KOPT-K1 (cell line): ENCODE data around the gene EHBP1L1.

Experiments used
- H3K27ac ChIP-seq: fragments of 200-600 bp; sonication (generic); 2 replicates; pipeline ENCODE4 v1.5.1; 2016; ENCODE audit warnings: antibody characterized with exemption, mild to moderate bottlenecking, low read depth, low read length; ENCODE audit not compliant: poor library complexity, severe bottlenecking
- H3K36me3 ChIP-seq: fragments of 200-600 bp; sonication (generic); 2 replicates; pipeline ENCODE4 v1.5.1; 2017; ENCODE audit warnings: antibody characterized with exemption, mild to moderate bottlenecking, low read length, moderate library complexity; ENCODE audit not compliant: insufficient read depth
- H3K9me3 ChIP-seq: fragments of 200-600 bp; sonication (generic); 2 replicates; pipeline ENCODE4 v1.5.1; 2017; ENCODE audit warnings: antibody characterized with exemption, low read length, mild to moderate bottlenecking; ENCODE audit not compliant: insufficient read depth, poor library complexity, severe bottlenecking

Gene EHBP1L1

DNA sequence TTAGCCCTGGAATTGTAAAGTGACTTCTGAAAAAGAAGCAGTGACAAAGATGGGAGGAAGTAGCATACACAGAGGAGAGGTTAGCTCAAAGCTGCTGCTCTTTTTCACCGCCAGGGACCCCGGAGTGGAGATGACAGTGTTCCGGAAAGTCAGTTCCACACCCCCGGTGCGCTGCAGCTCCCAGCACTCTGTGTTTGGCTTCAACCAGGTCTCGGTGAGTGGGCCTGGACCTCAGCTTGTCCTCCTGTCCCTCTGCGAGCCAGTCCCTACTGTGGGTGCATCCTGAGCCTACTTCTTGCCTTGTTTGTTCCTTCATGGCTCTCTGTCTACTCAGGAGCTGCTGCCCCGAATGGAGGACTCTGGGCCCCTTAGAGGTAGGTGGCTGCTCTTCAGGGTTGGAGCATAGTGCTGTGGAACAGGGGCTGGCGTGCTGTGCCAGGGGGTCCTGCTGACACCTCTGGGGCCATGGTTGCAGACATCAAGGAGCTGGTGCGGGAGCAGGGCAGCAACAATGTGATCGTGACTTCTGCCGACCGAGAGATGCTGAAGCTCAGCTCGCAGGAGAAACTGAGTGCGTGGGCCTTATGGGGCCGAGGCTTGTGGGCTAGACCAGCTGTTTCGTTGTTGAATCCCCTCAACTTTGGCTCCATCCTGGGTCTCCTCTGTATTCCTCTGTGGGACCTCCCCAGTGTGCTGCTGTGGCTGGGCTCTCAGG is 41.4 kb downstream of the EHBP1L1 start:
- Histone ChIP-seq H3K27ac (no peak overlapping the region), H3K36me3 (peaks cover 60% of the 10 kb centered on the region)

DNA sequence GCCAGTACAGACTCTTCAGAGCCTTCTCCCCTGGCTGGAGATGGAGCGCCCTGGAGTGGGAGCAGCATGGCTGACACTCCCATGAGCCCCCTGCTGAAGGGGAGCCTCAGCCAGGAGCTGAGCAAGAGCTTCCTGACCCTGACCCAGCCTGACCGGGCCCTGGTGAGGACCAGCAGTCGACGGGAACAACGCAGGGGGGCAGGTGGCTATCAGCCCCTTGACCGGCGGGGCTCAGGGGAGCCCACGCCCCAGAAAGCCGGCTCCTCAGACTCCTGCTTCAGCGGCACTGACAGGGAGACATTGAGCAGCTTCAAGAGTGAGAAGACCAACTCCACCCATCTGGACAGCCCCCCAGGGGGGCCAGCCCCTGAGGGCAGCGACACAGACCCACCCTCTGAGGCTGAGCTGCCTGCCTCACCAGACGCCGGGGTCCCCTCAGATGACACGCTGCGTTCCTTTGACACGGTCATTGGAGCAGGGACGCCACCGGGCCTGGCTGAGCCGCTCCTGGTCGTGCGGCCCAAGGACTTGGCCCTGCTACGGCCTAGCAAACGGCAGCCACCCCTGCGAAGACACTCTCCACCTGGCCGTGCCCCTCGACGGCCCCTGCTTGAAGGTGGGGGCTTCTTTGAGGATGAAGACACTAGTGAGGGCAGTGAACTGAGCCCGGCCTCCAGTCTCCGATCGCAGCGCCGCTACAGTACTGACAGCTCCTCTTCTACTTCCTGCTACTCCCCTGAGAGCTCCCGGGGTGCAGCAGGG is 42.3 kb downstream of the EHBP1L1 start:
- Histone ChIP-seq H3K9me3 (no peaks in the 10 kb centered on the region), H3K27ac (no peak overlapping the region), H3K36me3 (peaks cover 64% of the 10 kb centered on the region)

More for the DNA sequence above, 41.4 kb downstream of the EHBP1L1 start:
- no peaks in the 10 kb centered on the region for H3K9me3 ChIP-seq

DNA sequence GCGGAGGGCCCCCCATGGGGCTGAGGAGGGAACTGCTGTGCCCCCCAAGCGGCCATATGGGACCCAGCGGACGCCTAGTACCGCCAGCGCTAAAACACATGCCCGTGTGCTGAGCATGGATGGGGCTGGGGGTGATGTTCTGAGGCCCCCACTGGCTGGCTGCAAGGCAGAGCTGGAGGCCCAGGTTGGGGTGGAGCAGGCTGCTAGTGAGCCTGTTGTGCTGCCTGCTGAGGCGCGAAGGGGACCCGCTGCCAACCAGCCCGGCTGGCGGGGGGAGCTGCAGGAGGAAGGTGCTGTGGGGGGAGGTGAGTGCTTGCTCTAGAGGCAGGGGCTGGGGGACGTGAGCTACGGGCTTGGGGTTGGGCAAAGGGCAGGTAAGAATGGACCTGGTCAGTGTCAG is 42.9 kb downstream of the EHBP1L1 start:
- no peaks in the 10 kb centered on the region for H3K9me3 ChIP-seq
- peaks cover 70% of the 10 kb centered on the region for H3K36me3 ChIP-seq
- H3K27ac ChIP-seq = no peak overlapping the region

DNA sequence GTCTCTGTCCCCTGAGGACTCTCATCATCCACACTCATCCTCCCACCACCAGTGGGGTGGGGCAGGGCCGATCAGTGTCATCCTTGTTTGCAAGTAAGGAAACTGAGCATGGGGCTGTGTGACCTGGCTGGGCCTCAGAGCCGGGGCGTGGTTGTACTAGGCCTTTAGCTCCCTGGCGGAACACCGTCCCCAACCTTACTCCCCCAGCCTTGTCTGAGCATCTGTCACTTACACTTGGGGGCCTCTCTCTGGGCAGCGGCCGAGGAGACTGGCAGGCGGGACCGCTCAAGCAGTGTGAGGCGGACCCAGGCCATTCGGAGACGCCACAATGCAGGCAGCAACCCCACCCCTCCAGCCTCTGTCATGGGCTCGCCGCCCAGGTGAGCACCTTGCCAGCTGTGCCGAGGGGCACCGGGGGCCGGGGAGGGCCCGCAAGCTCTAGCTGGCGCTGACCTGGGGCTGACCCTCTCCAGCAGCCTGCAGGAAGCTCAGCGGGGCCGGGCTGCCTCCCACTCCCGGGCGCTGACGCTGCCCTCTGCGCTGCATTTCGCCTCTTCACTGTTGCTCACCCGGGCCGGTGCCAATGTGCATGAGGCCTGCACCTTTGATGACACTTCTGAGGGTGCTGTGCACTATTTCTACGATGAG is 43.6 kb downstream of the EHBP1L1 start:
- H3K27ac ChIP-seq = no peak overlapping the region
- peaks cover 76% of the 10 kb centered on the region for H3K36me3 ChIP-seq
- no peaks in the 10 kb centered on the region for H3K9me3 ChIP-seq

DNA sequence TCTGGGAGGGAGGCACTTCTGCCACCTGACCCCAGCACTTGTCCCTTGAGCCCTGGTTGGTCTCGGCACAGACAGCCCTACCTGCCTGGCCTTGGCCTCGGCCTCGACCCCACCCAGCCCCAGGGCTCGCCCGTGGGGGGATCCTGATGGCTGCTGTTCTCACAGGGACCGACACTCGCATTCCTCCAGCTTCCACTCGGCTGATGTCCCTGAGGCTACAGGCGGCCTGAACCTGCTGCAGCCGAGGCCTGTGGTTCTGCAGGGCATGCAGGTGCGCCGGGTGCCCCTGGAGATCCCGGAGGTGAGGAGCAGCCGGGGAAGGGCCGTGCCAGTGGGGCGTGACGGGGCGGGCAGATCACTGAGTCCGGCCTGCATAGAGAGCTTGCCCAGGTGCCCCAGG is 44.8 kb downstream of the EHBP1L1 start:
- Histone ChIP-seq H3K27ac (no peak overlapping the region), H3K36me3 (peaks cover 89% of the 10 kb centered on the region), H3K9me3 (no peaks in the 10 kb centered on the region)

DNA sequence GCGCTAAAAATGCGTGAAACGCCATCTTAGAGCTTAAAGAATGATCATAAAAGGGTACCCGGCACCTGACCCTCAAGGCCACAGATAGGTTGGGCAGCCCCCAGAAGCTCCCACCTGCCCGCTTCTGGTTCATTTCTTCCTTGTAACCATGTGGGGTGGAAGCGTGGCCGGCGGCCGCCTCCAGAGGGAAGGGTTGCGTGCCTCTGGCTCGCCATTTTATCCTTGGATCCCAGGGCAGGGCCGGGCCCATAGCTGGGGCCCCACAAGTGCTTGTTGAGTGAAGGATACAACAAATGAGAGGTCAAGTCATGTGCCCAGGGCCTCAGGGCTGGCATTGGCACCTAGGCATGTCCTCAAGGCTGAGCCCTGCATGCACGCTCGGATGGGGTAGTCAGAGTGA is 45.6 kb downstream of the EHBP1L1 start:
- Histone ChIP-seq H3K9me3 (no peaks in the 10 kb centered on the region), H3K36me3 (peaks cover 97% of the 10 kb centered on the region), H3K27ac (no peak overlapping the region)

DNA sequence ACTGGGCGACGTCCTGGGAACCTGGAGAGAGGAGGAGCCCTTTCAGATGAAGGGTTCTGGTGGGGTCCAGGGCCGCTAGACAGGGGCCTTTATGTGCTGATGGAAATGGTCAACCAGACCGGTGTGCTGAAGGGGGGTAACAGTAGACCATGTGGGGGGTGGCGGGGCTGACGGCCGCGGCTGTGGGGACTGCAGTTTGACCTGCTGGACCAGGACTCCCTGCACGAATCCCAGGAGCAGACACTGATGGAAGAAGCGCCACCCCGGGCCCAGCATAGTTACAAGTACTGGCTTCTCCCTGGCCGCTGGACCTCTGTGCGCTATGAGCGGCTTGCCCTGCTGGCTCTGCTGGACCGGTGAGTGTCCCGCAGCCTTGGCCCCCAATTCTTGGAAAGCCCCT is 46.2 kb downstream of the EHBP1L1 start:
- Histone ChIP-seq H3K36me3 (peaks cover 100% of the 10 kb centered on the region), H3K27ac (no peak overlapping the region), H3K9me3 (no peaks in the 10 kb centered on the region)

DNA sequence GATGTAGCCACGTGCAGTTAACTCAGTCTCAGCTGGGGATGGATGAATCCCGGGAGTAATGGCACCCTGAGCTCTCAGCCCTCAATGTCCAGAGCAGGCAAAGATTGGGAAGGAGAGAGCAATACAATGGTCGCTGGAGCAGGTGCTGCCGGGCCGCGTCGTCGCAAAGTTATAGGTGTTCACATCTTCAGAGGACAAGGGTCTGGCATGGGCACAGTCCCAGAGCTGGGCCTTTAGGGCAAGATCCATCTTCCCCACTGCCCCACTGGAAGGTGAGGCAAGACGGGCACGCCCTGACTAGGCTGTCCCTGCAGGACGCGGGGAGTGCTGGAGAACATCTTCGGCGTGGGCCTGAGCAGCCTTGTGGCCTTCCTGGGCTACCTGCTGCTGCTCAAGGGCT is 47.3 kb downstream of the EHBP1L1 start:
- Histone ChIP-seq H3K27ac (no peak overlapping the region), H3K36me3 (peaks cover 100% of the 10 kb centered on the region), H3K9me3 (no peaks in the 10 kb centered on the region)

DNA sequence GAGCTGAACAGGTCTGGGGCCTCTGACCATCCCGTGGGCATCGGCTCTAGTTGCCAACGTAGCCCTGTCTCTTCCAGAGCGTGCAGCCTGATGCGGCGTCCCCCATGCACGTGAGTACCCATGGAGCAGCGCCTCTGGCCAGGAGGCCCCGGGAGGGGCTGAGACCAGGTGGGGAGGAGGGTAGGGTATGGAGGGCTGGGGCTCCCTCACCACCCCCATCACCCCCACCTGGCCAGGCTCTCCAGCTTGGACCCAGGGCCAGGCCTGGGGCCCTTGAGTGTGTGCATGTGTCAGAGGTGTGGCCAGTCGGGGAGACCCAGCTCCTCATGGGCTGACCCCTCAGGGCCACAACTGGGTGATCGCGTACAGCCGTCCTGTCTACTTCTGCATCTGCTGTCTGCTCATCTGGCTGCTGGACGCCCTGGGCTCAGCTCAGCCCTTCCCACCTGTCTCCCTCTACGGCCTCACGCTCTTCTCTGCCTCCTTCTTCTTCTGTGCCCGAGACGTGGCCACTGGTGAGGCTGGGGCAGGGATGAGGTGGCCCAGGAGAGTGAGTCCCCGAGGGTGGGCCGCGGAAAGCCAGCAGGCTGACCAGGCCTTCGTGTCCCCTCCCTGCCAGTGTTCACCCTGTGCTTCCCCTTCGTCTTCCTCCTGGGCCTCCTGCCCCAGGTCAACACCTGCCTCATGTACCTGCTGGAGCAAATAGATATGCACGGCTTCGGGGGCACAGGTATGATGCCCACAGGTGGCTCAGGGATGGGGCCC is 48.2 kb downstream of the EHBP1L1 start:
- Histone ChIP-seq H3K27ac (no peak overlapping the region), H3K9me3 (no peaks in the 10 kb centered on the region), H3K36me3 (peaks cover 100% of the 10 kb centered on the region)

DNA sequence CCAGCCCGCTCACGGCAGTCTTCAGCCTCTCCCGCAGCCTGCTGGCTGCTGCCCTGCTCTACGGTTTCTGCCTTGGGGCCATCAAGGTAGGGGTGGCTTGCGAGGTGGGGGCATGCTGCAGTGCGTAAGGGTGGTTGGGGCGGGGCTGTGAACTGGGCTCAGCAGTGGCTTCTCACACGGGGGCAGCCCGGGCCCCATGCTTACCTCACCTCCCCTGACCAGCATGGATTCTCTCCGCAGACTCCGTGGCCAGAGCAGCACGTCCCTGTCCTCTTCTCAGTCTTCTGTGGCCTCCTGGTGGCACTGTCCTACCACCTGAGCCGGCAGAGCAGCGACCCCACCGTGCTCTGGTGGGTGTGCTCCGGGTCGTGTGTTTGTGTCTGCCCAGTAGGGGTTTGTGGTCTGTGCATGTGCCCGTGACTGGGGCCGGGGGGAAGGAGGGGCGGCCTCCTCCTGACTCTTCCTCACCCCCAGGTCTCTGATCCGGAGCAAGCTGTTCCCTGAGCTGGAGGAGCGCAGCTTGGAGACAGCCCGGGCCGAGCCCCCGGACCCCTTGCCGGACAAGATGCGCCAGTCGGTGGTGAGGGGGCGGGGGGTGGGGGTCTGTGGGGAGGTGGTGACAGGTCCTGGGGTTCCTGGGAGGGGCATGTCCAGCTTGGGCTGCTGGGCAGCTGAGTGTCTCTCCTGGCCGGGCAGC is 49.2 kb downstream of the EHBP1L1 start:
- Histone ChIP-seq H3K36me3 (peaks cover 100% of the 10 kb centered on the region), H3K27ac (no peak overlapping the region), H3K9me3 (no peaks in the 10 kb centered on the region)

DNA sequence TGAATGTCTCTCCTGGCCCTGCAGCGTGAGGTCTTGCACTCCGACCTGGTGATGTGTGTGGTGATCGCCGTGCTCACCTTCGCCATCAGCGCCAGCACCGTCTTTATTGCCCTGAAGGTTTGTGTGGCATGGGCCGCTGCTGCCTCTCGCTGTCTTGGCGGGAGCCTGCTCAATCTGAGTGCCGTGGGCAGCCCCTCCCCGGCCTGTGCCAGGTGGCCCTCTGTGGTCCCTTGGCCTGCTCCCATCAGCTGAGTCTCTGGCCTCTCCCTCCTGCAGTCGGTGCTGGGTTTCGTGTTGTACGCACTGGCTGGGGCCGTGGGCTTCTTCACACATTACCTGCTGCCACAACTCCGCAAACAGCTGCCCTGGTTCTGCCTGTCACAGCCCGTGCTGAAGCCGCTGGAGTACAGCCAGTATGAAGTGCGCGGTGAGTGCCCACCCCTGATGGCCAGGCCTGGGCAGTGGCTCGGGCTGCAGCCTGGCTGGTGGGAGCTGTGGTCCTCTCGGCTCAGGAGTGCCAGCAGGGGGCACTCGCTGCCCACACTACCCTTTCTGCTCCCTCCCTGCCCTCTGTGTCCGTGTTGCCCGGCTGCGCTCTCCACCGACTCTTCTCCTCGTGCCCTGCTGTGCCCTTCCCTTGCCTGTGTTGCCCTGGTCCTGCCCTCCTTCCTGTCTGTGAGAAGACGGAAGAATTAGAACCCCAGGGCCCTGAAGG is 49.9 kb downstream of the EHBP1L1 start:
- Histone ChIP-seq H3K36me3 (peaks cover 100% of the 10 kb centered on the region), H3K9me3 (no peaks in the 10 kb centered on the region), H3K27ac (no peak overlapping the region)

DNA sequence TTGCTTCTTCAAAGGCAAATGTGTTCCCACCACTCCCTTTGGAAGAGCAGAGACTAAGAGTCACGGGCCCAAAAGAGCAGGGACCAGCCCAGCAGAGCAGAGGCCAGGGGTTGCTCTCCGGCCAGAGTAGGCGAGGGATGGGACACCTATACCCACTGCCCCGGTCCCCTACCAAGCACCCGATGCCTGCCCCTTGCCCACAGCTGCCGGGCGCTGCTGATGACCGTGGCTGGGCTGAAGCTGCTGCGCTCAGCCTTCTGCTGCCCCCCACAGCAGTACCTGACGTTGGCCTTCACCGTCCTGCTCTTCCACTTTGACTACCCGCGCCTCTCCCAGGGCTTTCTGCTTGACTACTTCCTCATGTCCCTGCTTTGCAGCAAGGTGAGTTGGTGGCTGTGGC is 51.3 kb downstream of the EHBP1L1 start:
- peaks cover 100% of the 10 kb centered on the region for H3K36me3 ChIP-seq
- no peaks in the 10 kb centered on the region for H3K9me3 ChIP-seq
- H3K27ac ChIP-seq = no peak overlapping the region

DNA sequence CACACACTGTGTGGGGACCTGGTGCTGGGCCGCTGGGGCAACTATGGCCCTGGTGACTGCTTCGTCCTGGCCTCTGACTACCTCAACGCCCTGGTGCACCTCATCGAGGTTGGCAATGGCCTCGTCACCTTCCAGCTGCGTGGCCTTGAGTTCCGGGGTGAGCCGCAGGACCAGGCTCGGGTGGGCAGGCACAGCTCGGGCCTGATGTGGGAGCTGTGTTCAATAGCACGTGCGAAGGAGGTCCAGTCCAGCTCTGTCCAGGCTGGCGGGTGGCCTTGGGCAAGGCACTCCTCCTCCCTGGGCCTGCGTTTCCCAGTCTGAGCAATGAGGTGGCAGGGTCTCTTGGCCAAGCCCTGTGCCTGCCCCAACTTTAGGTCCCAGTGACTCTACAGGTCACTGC is 53.7 kb downstream of the EHBP1L1 start:
- Histone ChIP-seq H3K36me3 (peaks cover 98% of the 10 kb centered on the region), H3K27ac (no peak overlapping the region), H3K9me3 (no peaks in the 10 kb centered on the region)

DNA sequence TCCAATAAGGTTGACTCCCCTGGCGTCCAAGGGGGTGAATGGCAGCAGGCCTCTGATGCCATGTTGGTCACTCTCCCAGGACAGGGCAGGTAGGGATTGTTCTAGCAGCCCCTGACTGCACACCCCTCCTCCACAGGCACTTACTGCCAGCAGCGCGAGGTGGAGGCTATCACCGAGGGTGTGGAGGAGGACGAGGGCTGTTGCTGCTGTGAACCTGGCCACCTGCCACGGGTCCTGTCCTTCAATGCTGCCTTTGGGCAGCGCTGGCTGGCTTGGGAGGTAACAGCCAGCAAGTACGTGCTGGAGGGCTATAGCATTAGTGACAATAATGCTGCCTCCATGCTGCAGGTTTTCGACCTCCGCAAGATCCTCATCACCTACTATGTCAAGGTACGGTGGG is 54.4 kb downstream of the EHBP1L1 start:
- H3K27ac ChIP-seq = no peak overlapping the region
- H3K36me3 ChIP-seq = peaks cover 98% of the 10 kb centered on the region

More for the DNA sequence above, 54.4 kb downstream of the EHBP1L1 start:
- H3K9me3 ChIP-seq = no peaks in the 10 kb centered on the region
